HCT116 (cell line): Measurements from ENCODE around the gene SLC25A45. TPM values are rescaled to one million over a fixed set of nuclear protein-coding genes. Genes with fewer than 3 reads are reported as not detected.

Source experiments
- ATAC-seq: fragments of 200-7000 bp; cut with Tn5 transposase; 2 replicates; pipeline ENCODE4 v1.9.1; 2020; ENCODE audit warnings: mild to moderate bottlenecking, moderate library complexity
- BruUV-seq: library from RNA; stranded (reverse); fragments of 400-500 nt; replicated peaks from 2 replicates; lab custom pipeline; 2021; lab: Mats Ljungman, UMichigan
- CTCF ChIA-PET: fragments of 300-600 bp; sonication (Branson Sonifier 250); formaldehyde crosslinking; loops from one replicate; lab custom pipeline; 2021; ENCODE audit warnings: antibody characterized with exemption; lab: Charles Lee
- POLR2A ChIA-PET: fragments of 300-600, 350-600 bp; sonication (Branson Sonifier 250); formaldehyde crosslinking; loops from one replicate; lab custom pipeline; 2021; ENCODE audit warnings: antibody characterized with exemption; lab: Charles Lee
- RAD21 ChIA-PET, 2 experiments: fragments of 300-600 bp; sonication (Branson Sonifier 250); formaldehyde crosslinking; loops; one replicate each; lab custom pipeline; 2023; ENCODE audit warnings: low total read pairs in 2 of 2; ENCODE audit not compliant: uncharacterized antibody in 2 of 2, unreplicated experiment in 2 of 2, low non-redundant PET in 1 of 2; lab: Charles Lee
- DNase-seq: peaks from one replicate; pipeline ENCODE4 v3.0.0-alpha.2; 2010; ENCODE audit warnings: low read depth, low spot score
- H2AFZ ChIP-seq: fragments of 200-600 bp; shearing (Covaris generic), sonication (generic); 2 replicates; pipeline ENCODE4 v1.6.1; 2017; ENCODE audit warnings: low read depth, mixed run types, mixed read lengths, antibody characterized with exemption, low read length; ENCODE audit not compliant: poor library complexity, severe bottlenecking
- H3K27ac ChIP-seq: 2 replicates; pipeline ENCODE4 v1.5.1; 2012; ENCODE audit warnings: low read depth, low read length
- H3K27me3 ChIP-seq: fragments of 200-600 bp; sonication (generic); 2 replicates; pipeline ENCODE4 v1.6.1; 2016; ENCODE audit warnings: mixed run types, low read length, mixed read lengths; ENCODE audit not compliant: insufficient read depth
- H3K36me3 ChIP-seq, 2 experiments: fragments of 200-500 bp in 1 of 2; fragments of 200-600 bp in 1 of 2; sonication (Bioruptor generic) in 1 of 2; sonication (generic) in 1 of 2; 2 replicates each; pipeline versions ENCODE4 v1.5.1 to v1.6.1; 2014 to 2016; ENCODE audit warnings: low read length in 2 of 2, inconsistent platforms in 1 of 2, mixed read lengths in 1 of 2, mixed run types in 1 of 2; ENCODE audit not compliant: insufficient read depth in 2 of 2, control insufficient read depth in 1 of 2
- H3K4me1 ChIP-seq, 2 experiments: fragments of 200-600 bp in 1 of 2; sonication (generic) in 1 of 2; 2 replicates each; pipeline versions ENCODE4 v1.5.1 to v1.6.1; 2012 to 2017; ENCODE audit warnings: low read length in 2 of 2, inconsistent platforms in 1 of 2, mild to moderate bottlenecking in 1 of 2, mixed read lengths in 1 of 2, mixed run types in 1 of 2, moderate library complexity in 1 of 2; ENCODE audit not compliant: insufficient read depth in 2 of 2, control insufficient read depth in 1 of 2
- H3K4me2 ChIP-seq: fragments of 200-600 bp; sonication (generic); 2 replicates; pipeline ENCODE4 v1.6.1; 2017; ENCODE audit warnings: mixed run types, low read length, mixed read lengths
- H3K4me3 ChIP-seq, 2 experiments: fragments of 200-600 bp in 1 of 2; sonication (generic) in 1 of 2; replicated peaks in 1 of 2; 2 replicates each; pipeline ENCODE4 v1.5.1; 2011 to 2016; ENCODE audit warnings: low read length in 2 of 2, control low read depth in 1 of 2, low read depth in 1 of 2, mild to moderate bottlenecking in 1 of 2, mixed read lengths in 1 of 2, mixed run types in 1 of 2
- H3K79me2 ChIP-seq: fragments of 200-600 bp; sonication (generic); 2 replicates; pipeline ENCODE4 v1.6.1; 2017; ENCODE audit warnings: mild to moderate bottlenecking, mixed run types, low read length, moderate library complexity, mixed read lengths; ENCODE audit not compliant: insufficient read depth
- H3K9ac ChIP-seq: fragments of 200-600 bp; sonication (generic); 2 replicates; pipeline ENCODE4 v1.6.1; 2016; ENCODE audit warnings: low read length, mixed read lengths
- H3K9me2 ChIP-seq: fragments of 200-600 bp; sonication (generic), shearing (Covaris generic); 2 replicates; pipeline ENCODE4 v1.6.1; 2017; ENCODE audit warnings: mixed run types, mild to moderate bottlenecking, moderate library complexity; ENCODE audit not compliant: insufficient read depth
- H3K9me3 ChIP-seq, 2 experiments: fragments of 200-500 bp in 1 of 2; fragments of 200-600 bp in 1 of 2; sonication (Bioruptor generic) in 1 of 2; sonication (generic) in 1 of 2; 2 replicates each; pipeline ENCODE4 v1.6.1; 2014 to 2017; ENCODE audit warnings: low read length in 2 of 2, mixed read lengths in 2 of 2, inconsistent platforms in 1 of 2, low read depth in 1 of 2, mild to moderate bottlenecking in 1 of 2, mixed run types in 1 of 2, moderate library complexity in 1 of 2; ENCODE audit not compliant: control insufficient read depth in 1 of 2, insufficient read depth in 1 of 2
- H4K20me1 ChIP-seq: fragments of 200-600 bp; sonication (generic), shearing (Covaris generic); 2 replicates; pipeline ENCODE4 v1.6.1; 2017; ENCODE audit warnings: mixed run types, mild to moderate bottlenecking, moderate library complexity; ENCODE audit not compliant: insufficient read depth
- CBX3 ChIP-seq: IDR thresholded peaks from 2 replicates; pipeline ENCODE4 v1.6.1; 2012; ENCODE audit warnings: low read depth
- JUND ChIP-seq: IDR thresholded peaks from 2 replicates; pipeline ENCODE4 v1.6.1; 2012
- intact Hi-C: fragments of 100-400 bp; cut with micrococcal nuclease; formaldehyde crosslinking; loops from 2 replicates; pipeline ENCODE4 v1.10.0; 2022
- total RNA-seq: library from RNA; stranded (reverse); gene quantifications from one replicate; pipeline ENCODE4 v1.2.1, GENCODE V29; 2021; ENCODE audit not compliant: unreplicated experiment
- TF ChIP-seq, protein P1 (sequence below): IDR thresholded peaks from 2 replicates; pipeline ENCODE4 v1.6.1; 2011; ENCODE audit warnings: mild to moderate bottlenecking, low read length, moderate library complexity; ENCODE audit not compliant: insufficient replicate concordance; ENCODE audit errors: extremely low read depth
- TF ChIP-seq, protein P2 (sequence below): IDR thresholded peaks from 2 replicates; pipeline ENCODE4 v1.6.1; 2012; ENCODE audit warnings: low read depth

Gene SLC25A45
- total RNA-seq, 1 experiment from 2014 or later = 3.9 TPM

- peaks cover 21% of the 10 kb centered on the region; the same call in 1 of the 2 replicates for H3K79me2 ChIP-seq
- H3K4me2 ChIP-seq = no peak overlapping the region
- POLR2A ChIA-PET = no interaction called here
- H3K9me3 ChIP-seq = no peaks in the 10 kb centered on the region
- RAD21 ChIA-PET = no interaction called here
- H2AFZ ChIP-seq = no peak overlapping the region
- DNase-seq (no peak), ATAC-seq (no peak)
- intact Hi-C loops = no loop called here
- H3K36me3 ChIP-seq = peaks cover 2 to 18% of the 10 kb centered on the region in 2 experiments
- H3K27ac ChIP-seq = no peak overlapping the region; the same call in 1 of the 2 replicates
- no TSS peak for BruUV-seq
- H3K4me1 ChIP-seq = peaks cover 0 to 17% of the 10 kb centered on the region in 2 experiments; a peak in 2 of 4 replicates
- CTCF ChIA-PET = interaction anchor here (0.6 kb wide), 1 partner anchor 23 kb away, joined by 3 read pairs; no protein-coding TSS in a partner anchor
- no peaks in the 10 kb centered on the region for H3K9me2 ChIP-seq
- no peaks in the 10 kb centered on the region for H4K20me1 ChIP-seq
- H3K27me3 ChIP-seq = no peaks in the 10 kb centered on the region
- TF ChIP-seq, protein P1, sequence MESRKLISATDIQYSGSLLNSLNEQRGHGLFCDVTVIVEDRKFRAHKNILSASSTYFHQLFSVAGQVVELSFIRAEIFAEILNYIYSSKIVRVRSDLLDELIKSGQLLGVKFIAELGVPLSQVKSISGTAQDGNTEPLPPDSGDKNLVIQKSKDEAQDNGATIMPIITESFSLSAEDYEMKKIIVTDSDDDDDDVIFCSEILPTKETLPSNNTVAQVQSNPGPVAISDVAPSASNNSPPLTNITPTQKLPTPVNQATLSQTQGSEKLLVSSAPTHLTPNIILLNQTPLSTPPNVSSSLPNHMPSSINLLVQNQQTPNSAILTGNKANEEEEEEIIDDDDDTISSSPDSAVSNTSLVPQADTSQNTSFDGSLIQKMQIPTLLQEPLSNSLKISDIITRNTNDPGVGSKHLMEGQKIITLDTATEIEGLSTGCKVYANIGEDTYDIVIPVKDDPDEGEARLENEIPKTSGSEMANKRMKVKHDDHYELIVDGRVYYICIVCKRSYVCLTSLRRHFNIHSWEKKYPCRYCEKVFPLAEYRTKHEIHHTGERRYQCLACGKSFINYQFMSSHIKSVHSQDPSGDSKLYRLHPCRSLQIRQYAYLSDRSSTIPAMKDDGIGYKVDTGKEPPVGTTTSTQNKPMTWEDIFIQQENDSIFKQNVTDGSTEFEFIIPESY = no peak
- TF ChIP-seq, protein P2, sequence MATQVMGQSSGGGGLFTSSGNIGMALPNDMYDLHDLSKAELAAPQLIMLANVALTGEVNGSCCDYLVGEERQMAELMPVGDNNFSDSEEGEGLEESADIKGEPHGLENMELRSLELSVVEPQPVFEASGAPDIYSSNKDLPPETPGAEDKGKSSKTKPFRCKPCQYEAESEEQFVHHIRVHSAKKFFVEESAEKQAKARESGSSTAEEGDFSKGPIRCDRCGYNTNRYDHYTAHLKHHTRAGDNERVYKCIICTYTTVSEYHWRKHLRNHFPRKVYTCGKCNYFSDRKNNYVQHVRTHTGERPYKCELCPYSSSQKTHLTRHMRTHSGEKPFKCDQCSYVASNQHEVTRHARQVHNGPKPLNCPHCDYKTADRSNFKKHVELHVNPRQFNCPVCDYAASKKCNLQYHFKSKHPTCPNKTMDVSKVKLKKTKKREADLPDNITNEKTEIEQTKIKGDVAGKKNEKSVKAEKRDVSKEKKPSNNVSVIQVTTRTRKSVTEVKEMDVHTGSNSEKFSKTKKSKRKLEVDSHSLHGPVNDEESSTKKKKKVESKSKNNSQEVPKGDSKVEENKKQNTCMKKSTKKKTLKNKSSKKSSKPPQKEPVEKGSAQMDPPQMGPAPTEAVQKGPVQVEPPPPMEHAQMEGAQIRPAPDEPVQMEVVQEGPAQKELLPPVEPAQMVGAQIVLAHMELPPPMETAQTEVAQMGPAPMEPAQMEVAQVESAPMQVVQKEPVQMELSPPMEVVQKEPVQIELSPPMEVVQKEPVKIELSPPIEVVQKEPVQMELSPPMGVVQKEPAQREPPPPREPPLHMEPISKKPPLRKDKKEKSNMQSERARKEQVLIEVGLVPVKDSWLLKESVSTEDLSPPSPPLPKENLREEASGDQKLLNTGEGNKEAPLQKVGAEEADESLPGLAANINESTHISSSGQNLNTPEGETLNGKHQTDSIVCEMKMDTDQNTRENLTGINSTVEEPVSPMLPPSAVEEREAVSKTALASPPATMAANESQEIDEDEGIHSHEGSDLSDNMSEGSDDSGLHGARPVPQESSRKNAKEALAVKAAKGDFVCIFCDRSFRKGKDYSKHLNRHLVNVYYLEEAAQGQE = no peak
- TF ChIP-seq JUND = no peak
- no peak for TF ChIP-seq CBX3
- no peak overlapping the region for H3K9ac ChIP-seq
- H3K4me3 ChIP-seq = no peak overlapping the region
Observed at GRCh38 chr11:65392899-65393298, 10.5 kb upstream of the SLC25A45 start.
